Measurements from ENCODE around the gene SHMT2.

GRCh38 chr12:57229046-57229633 lies 371 bp upstream of the SHMT2 start:
- TF ChIP-seq FOXK1 (CRISPR knock-in tag; IDR thresholded peaks at IDR 0.05) (no peak), CTCF (IDR thresholded peaks at IDR 0.05) (no peak), NFYB (CRISPR knock-in tag; conservative IDR thresholded peaks at IDR 0.05; ENCODE audit: low read depth) (no peak), TCF7 (CRISPR knock-in tag; IDR thresholded peaks at IDR 0.05; ENCODE audit: low read depth) (no peak), ESRRA (CRISPR knock-in tag; IDR thresholded peaks at IDR 0.05; ENCODE audit: borderline replicate concordance) (no peak), NR2C2 (CRISPR knock-in tag; IDR thresholded peaks at IDR 0.05) (no peak), IRF1 (CRISPR knock-in tag; IDR thresholded peaks at IDR 0.05) (no peak), ZBTB43 (CRISPR knock-in tag; IDR thresholded peaks at IDR 0.05) (no peak), TEAD4 (CRISPR knock-in tag; IDR thresholded peaks at IDR 0.05) (no peak), ZNF532 (CRISPR knock-in tag; IDR thresholded peaks at IDR 0.05; ENCODE audit: borderline replicate concordance) (no peak), GABPB1 (CRISPR knock-in tag; IDR thresholded peaks at IDR 0.05) (no peak), JUN (CRISPR knock-in tag; IDR thresholded peaks at IDR 0.05) (no peak), MLX (CRISPR knock-in tag; IDR thresholded peaks at IDR 0.05) (no peak), SP1 (CRISPR knock-in tag; conservative IDR thresholded peaks at IDR 0.05) (no peak)
